K562 (cell line): ENCODE results near the gene DOP1B. TPM values are rescaled to one million over a fixed set of nuclear protein-coding genes. Genes with fewer than 3 reads are reported as not detected.

ENCODE experiments used
- ATAC-seq: fragments of 200-7000 bp; cut with Tn5 transposase; 3 replicates; pipeline ENCODE4 v1.9.1; 2020; ENCODE audit warnings: moderate library complexity
- BruUV-seq: library from RNA; stranded (reverse); fragments of 400-500 nt; replicated peaks from 2 replicates; lab custom pipeline; 2021; lab: Mats Ljungman, UMichigan
- CTCF ChIA-PET: fragments of 300-600 bp; formaldehyde crosslinking; extraction: SDS; loops from one replicate; lab custom pipeline; 2021; ENCODE audit warnings: low intra/inter-chr PET ratio; lab: Yijun Ruan, JAX
- POLR2A ChIA-PET: fragments of 300-600, 350-650 bp; sonication (Branson Sonifier 250); formaldehyde crosslinking; extraction: SDS; loops from one replicate; lab custom pipeline; 2021; ENCODE audit warnings: antibody characterized with exemption, inconsistent platforms; lab: Yijun Ruan, JAX
- DNase-seq, 4 experiments: peaks; one replicate each; pipeline versions ENCODE4 v3.0.0 to v3.0.0-alpha.2; 2011 to 2018; ENCODE audit warnings: low spot score in 3 of 4, mixed read lengths in 3 of 4; ENCODE audit errors: extremely low read depth in 1 of 4
- FAIRE-seq: peaks from 2 replicates; lab custom pipeline; 2011; peaks lifted over from hg19 to GRCh38; lab: Jason Lieb, UNC
- H2AFZ ChIP-seq: 2 replicates; pipeline ENCODE4 v1.6.0; 2011; ENCODE audit warnings: low read depth, low read length, control low read depth, inconsistent platforms
- H3K27ac ChIP-seq: fragments of 200-600 bp; 3 replicates; pipeline ENCODE4 v1.8.0; 2011; ENCODE audit warnings: low read depth, mild to moderate bottlenecking, control low read depth, inconsistent platforms, low read length, moderate library complexity, mixed read lengths; ENCODE audit errors: extremely low read depth
- H3K27me3 ChIP-seq, 2 experiments: fragments of 300-600 bp in 1 of 2; 2 replicates in 1 of 2; 3 replicates in 1 of 2; pipeline versions ENCODE4 v1.6.0 to v1.8.0; 2011; ENCODE audit warnings: inconsistent platforms in 2 of 2, low read length in 2 of 2, mild to moderate bottlenecking in 1 of 2, mixed read lengths in 1 of 2, moderate library complexity in 1 of 2; ENCODE audit not compliant: control insufficient read depth in 2 of 2, insufficient read depth in 2 of 2
- H3K36me3 ChIP-seq: fragments of 300-600 bp; 3 replicates; pipeline ENCODE4 v1.8.0; 2011; ENCODE audit warnings: mild to moderate bottlenecking, low read length, inconsistent platforms; ENCODE audit not compliant: control insufficient read depth, insufficient read depth
- H3K4me1 ChIP-seq, 2 experiments: fragments of 200-600 bp in 1 of 2; replicated peaks in 1 of 2; 2 replicates in 1 of 2; 3 replicates in 1 of 2; pipeline versions ENCODE4 v1.5.1 to v1.8.0; 2011; ENCODE audit warnings: inconsistent platforms in 2 of 2, low read length in 2 of 2, mild to moderate bottlenecking in 1 of 2, mixed read lengths in 1 of 2, moderate library complexity in 1 of 2; ENCODE audit not compliant: control insufficient read depth in 2 of 2, insufficient read depth in 2 of 2
- H3K4me2 ChIP-seq: 2 replicates; pipeline ENCODE4 v1.6.1; 2011; ENCODE audit warnings: low read length, control low read depth, inconsistent platforms, mixed read lengths; ENCODE audit not compliant: insufficient read depth
- H3K4me3 ChIP-seq: fragments of 200-600 bp; sonication (generic), shearing (Covaris generic); 2 replicates; pipeline ENCODE4 v1.5.1; 2016; ENCODE audit warnings: control low read depth, inconsistent platforms
- H3K79me2 ChIP-seq: fragments of 200-600 bp; 3 replicates; pipeline ENCODE4 v1.8.0; 2011; ENCODE audit warnings: low read length, inconsistent platforms; ENCODE audit not compliant: control insufficient read depth, insufficient read depth
- H3K9ac ChIP-seq, 2 experiments: 2 replicates each; pipeline versions ENCODE4 v1.6.0 to v1.6.1; 2011; ENCODE audit warnings: low read depth in 2 of 2, low read length in 2 of 2, control low read depth in 1 of 2, inconsistent platforms in 1 of 2, mild to moderate bottlenecking in 1 of 2, mixed read lengths in 1 of 2; ENCODE audit not compliant: insufficient read depth in 1 of 2
- H3K9me1 ChIP-seq: one replicate; pipeline ENCODE4 v1.6.0; 2011; ENCODE audit warnings: inconsistent platforms, mild to moderate bottlenecking, low read length, moderate library complexity; ENCODE audit not compliant: control insufficient read depth, insufficient read depth
- H3K9me3 ChIP-seq: replicated peaks from 2 replicates; pipeline ENCODE4 v1.5.1; 2011; ENCODE audit warnings: low read depth, low read length, inconsistent platforms; ENCODE audit not compliant: control insufficient read depth, insufficient read depth
- H4K20me1 ChIP-seq: replicated peaks from 2 replicates; pipeline ENCODE4 v1.6.1; 2011; ENCODE audit warnings: low read length, inconsistent platforms, mixed read lengths; ENCODE audit not compliant: control insufficient read depth, insufficient read depth
- ATF7 ChIP-seq: fragments of 450-650 bp; IDR thresholded peaks from 2 replicates; pipeline ENCODE4 v1.7.1; 2014; ENCODE audit warnings: mild to moderate bottlenecking, moderate library complexity
- CEBPB ChIP-seq: fragments of 450-650 bp; IDR thresholded peaks from 2 replicates; pipeline ENCODE4 v1.6.1; 2016; ENCODE audit warnings: missing genetic modification characterization, missing compliant biosample characterization
- HES1 ChIP-seq: fragments of 450-650 bp; IDR thresholded peaks from 2 replicates; pipeline ENCODE4 v1.6.1; 2016; ENCODE audit warnings: low read depth, mild to moderate bottlenecking, moderate library complexity
- PRDM10 ChIP-seq: fragments of 450-650 bp; IDR thresholded peaks from 2 replicates; pipeline ENCODE4 v1.6.1; 2018; ENCODE audit not compliant: partially characterized antibody
- SNIP1 ChIP-seq: fragments of 450-650 bp; IDR thresholded peaks from 2 replicates; pipeline ENCODE4 v1.7.1; 2017; ENCODE audit warnings: low read depth, mild to moderate bottlenecking
- WGBS: fragments of 100-300 bp; shearing (Covaris generic); methylation state at CpG from one replicate; pipeline ENCODE4 v1.1.6; 2016; ENCODE audit warnings: low coverage, mixed read lengths; ENCODE audit not compliant: insufficient coverage; ENCODE audit errors: missing lambda C conversion rate; 5-methylcytosine and 5-hydroxymethylcytosine counted together
- in situ Hi-C: fragments of 300-500 bp; cut with MboI; formaldehyde crosslinking; loops from 4 replicates; pipeline ENCODE4 v1.15.0; 2018; ENCODE audit warnings: inconsistent platforms, mixed read lengths
- intact Hi-C: fragments of 100-400 bp; cut with micrococcal nuclease; formaldehyde crosslinking; loops from 2 replicates; pipeline ENCODE4 v1.14.2; 2022
- polyA plus RNA-seq, 8 experiments: library from polyadenylated mRNA; depleted of rRNA in 4 of 8; stranded (reverse) in 5 of 8; unstranded in 3 of 8; fragments of >200 nt; fragmentation: Nextera tagmentation in 2 of 8; fragmentation: Illumina TruSeq in 1 of 8; extraction: Ambion mirVana in 2 of 8; extraction: Trizol in 1 of 8; gene quantifications; 2 replicates each; pipeline versions ENCODE4 v1.2.1 to v1.2.3, GENCODE V29; 2011 to 2014; ENCODE audit warnings: inconsistent platforms in 1 of 8, missing spikeins in 1 of 8
- total RNA-seq, 7 experiments: library from RNA; depleted of rRNA in 6 of 7; stranded (reverse); fragments of >200 nt in 6 of 7; fragmentation: Illumina TruSeq in 2 of 7; extraction: Trizol in 2 of 7; gene quantifications; 2 replicates each; pipeline versions ENCODE4 v1.2.1 to v1.2.3, GENCODE V29; 2011 to 2021; ENCODE audit warnings: low replicate concordance in 1 of 7

DOP1B gene
- total and polyA plus RNA-seq, 9 of the 15 experiments (the other 6 are each of a cell fraction or from before 2014, with no cell fraction given), result 0.04 to 2.2 (median 0.68) TPM

GRCh38 chr21:36205962-36206361, 49.3 kb downstream of the DOP1B start:
- in situ Hi-C loops, result no loop called here
- ATAC-seq (no peak), DNase-seq (no peak), FAIRE-seq (no peak)
- BruUV-seq, result no TSS peak
- ChIA-PET CTCF (no interaction called here), POLR2A (interaction anchor here (0.6 to 1.5 kb wide), 2 partner anchors 13 to 59 kb away, joined by 3 to 8 read pairs; no protein-coding TSS in a partner anchor)
- H3K4me1 ChIP-seq, result no peaks in the 10 kb centered on the region
- TF ChIP-seq HES1 (no peak), CEBPB (tag) (no peak), ATF7 (peak; percentile 14; the same call in 1 of the 2 replicates), PRDM10 (no peak), SNIP1 (no peak)
- no peak overlapping the region for H3K4me2 ChIP-seq
- H3K9ac ChIP-seq, result no peak overlapping the region
- 3% methylated on average over 5 of the region's 5 CpGs for WGBS
- H3K27ac ChIP-seq, result no peak overlapping the region
- peaks cover 16% of the 10 kb centered on the region; the same call in 1 of the 2 replicates for H4K20me1 ChIP-seq
- intact Hi-C loops, result no loop called here
- H3K9me1 ChIP-seq, result no peaks in the 10 kb centered on the region
- H3K36me3 ChIP-seq, result no peaks in the 10 kb centered on the region
- no peak overlapping the region for H3K4me3 ChIP-seq
- H3K79me2 ChIP-seq, result no peaks in the 10 kb centered on the region
- no peak overlapping the region for H2AFZ ChIP-seq
- peaks cover 37 to 78% of the 10 kb centered on the region in 2 experiments for H3K27me3 ChIP-seq
- no peaks in the 10 kb centered on the region; the same call in 1 of the 2 replicates for H3K9me3 ChIP-seq

Other genes starting within 250 kb of the DOP1B start
- 16.0 and 16.1 TPM in 2 replicates for gene SETD4, start 96.3 kb upstream of the DOP1B start, total RNA-seq (2014; rRNA removed)
- 25.7 and 27.1 TPM in 2 replicates for gene SETD4, start 96.3 kb upstream of the DOP1B start, total RNA-seq (2014; rRNA removed; fragmentation: Illumina TruSeq; extraction: Trizol)
- 23.6 and 23.9 TPM in 2 replicates for gene SETD4, start 96.3 kb upstream of the DOP1B start, total RNA-seq (2015; rRNA removed; fragmentation: Illumina TruSeq; extraction: Trizol)
- 23.5 and 27.0 TPM in 2 replicates for gene SETD4, start 96.3 kb upstream of the DOP1B start, total RNA-seq (2021)
- 20.1 and 24.5 TPM in 2 replicates for gene SETD4, start 96.3 kb upstream of the DOP1B start, polyA plus RNA-seq (2011; rRNA removed)
- 26.2 and 27.4 TPM in 2 replicates for gene SETD4, start 96.3 kb upstream of the DOP1B start, polyA plus RNA-seq (2014; fragmentation: Illumina TruSeq; extraction: Trizol)
- gene SETD4, start 96.3 kb upstream of the DOP1B start, polyA plus RNA-seq (2014; fragmentation: Nextera tagmentation; extraction: Ambion mirVana), result 10 to 100 TPM; 49.2 to 51.3 TPM
- 31.7 and 32.5 TPM in 2 replicates for gene SETD4, start 96.3 kb upstream of the DOP1B start, polyA plus RNA-seq (2014; rRNA removed)
- gene CBR1, start 86.8 kb upstream of the DOP1B start, total RNA-seq (2014; rRNA removed), result 33.8 and 37.3 TPM in 2 replicates
- 9.5 and 12.6 TPM in 2 replicates for gene CBR1, start 86.8 kb upstream of the DOP1B start, total RNA-seq (2014; rRNA removed; fragmentation: Illumina TruSeq; extraction: Trizol)
- 15.4 and 15.6 TPM in 2 replicates for gene CBR1, start 86.8 kb upstream of the DOP1B start, total RNA-seq (2015; rRNA removed; fragmentation: Illumina TruSeq; extraction: Trizol)
- 15.1 and 17.6 TPM in 2 replicates for gene CBR1, start 86.8 kb upstream of the DOP1B start, total RNA-seq (2021)
- 14.8 and 21.8 TPM in 2 replicates for gene CBR1, start 86.8 kb upstream of the DOP1B start, polyA plus RNA-seq (2011; rRNA removed)
- gene CBR1, start 86.8 kb upstream of the DOP1B start, polyA plus RNA-seq (2014; fragmentation: Illumina TruSeq; extraction: Trizol), result 9.3 and 10.0 TPM in 2 replicates
- 1 to 10 TPM; 2.5 to 5.5 TPM for gene CBR1, start 86.8 kb upstream of the DOP1B start, polyA plus RNA-seq (2014; fragmentation: Nextera tagmentation; extraction: Ambion mirVana)
- gene CBR1, start 86.8 kb upstream of the DOP1B start, polyA plus RNA-seq (2014; rRNA removed), result 21.5 and 29.6 TPM in 2 replicates
- not detected in 2 replicates for gene CBR3, start 21.7 kb upstream of the DOP1B start, total RNA-seq (2014; rRNA removed)
- not detected in 2 replicates for gene CBR3, start 21.7 kb upstream of the DOP1B start, total RNA-seq (2014; rRNA removed; fragmentation: Illumina TruSeq; extraction: Trizol)
- gene CBR3, start 21.7 kb upstream of the DOP1B start, total RNA-seq (2015; rRNA removed; fragmentation: Illumina TruSeq; extraction: Trizol), result not detected in 2 replicates
- gene CBR3, start 21.7 kb upstream of the DOP1B start, total RNA-seq (2021), result 0.16 TPM in 1 of 2 replicates, not detected in the other
- not detected in 2 replicates for gene CBR3, start 21.7 kb upstream of the DOP1B start, polyA plus RNA-seq (2011; rRNA removed)
- gene CBR3, start 21.7 kb upstream of the DOP1B start, polyA plus RNA-seq (2014; fragmentation: Illumina TruSeq; extraction: Trizol), result not detected in 2 replicates
- gene CBR3, start 21.7 kb upstream of the DOP1B start, polyA plus RNA-seq (2014; fragmentation: Nextera tagmentation; extraction: Ambion mirVana), result not detected
- gene CBR3, start 21.7 kb upstream of the DOP1B start, polyA plus RNA-seq (2014; rRNA removed), result not detected in 2 replicates
- 34.5 and 48.6 TPM in 2 replicates for gene MORC3, start 163.4 kb downstream of the DOP1B start, total RNA-seq (2014; rRNA removed)
- 53.7 and 61.1 TPM in 2 replicates for gene MORC3, start 163.4 kb downstream of the DOP1B start, total RNA-seq (2014; rRNA removed; fragmentation: Illumina TruSeq; extraction: Trizol)
- 46.0 and 52.1 TPM in 2 replicates for gene MORC3, start 163.4 kb downstream of the DOP1B start, total RNA-seq (2015; rRNA removed; fragmentation: Illumina TruSeq; extraction: Trizol)
- 29.5 and 36.1 TPM in 2 replicates for gene MORC3, start 163.4 kb downstream of the DOP1B start, total RNA-seq (2021)
- 34.6 and 43.4 TPM in 2 replicates for gene MORC3, start 163.4 kb downstream of the DOP1B start, polyA plus RNA-seq (2011; rRNA removed)
- 30.0 and 36.0 TPM in 2 replicates for gene MORC3, start 163.4 kb downstream of the DOP1B start, polyA plus RNA-seq (2014; fragmentation: Illumina TruSeq; extraction: Trizol)
- gene MORC3, start 163.4 kb downstream of the DOP1B start, polyA plus RNA-seq (2014; fragmentation: Nextera tagmentation; extraction: Ambion mirVana), result 10 to 100 TPM; 12.7 to 20.5 TPM
- gene MORC3, start 163.4 kb downstream of the DOP1B start, polyA plus RNA-seq (2014; rRNA removed), result 26.1 and 30.6 TPM in 2 replicates
- gene CHAF1B, start 228.6 kb downstream of the DOP1B start, total RNA-seq (2014; rRNA removed), result 17.8 and 23.0 TPM in 2 replicates
- 24.0 and 28.3 TPM in 2 replicates for gene CHAF1B, start 228.6 kb downstream of the DOP1B start, total RNA-seq (2014; rRNA removed; fragmentation: Illumina TruSeq; extraction: Trizol)
- 22.7 and 23.4 TPM in 2 replicates for gene CHAF1B, start 228.6 kb downstream of the DOP1B start, total RNA-seq (2015; rRNA removed; fragmentation: Illumina TruSeq; extraction: Trizol)
- gene CHAF1B, start 228.6 kb downstream of the DOP1B start, total RNA-seq (2021), result 32.3 and 36.8 TPM in 2 replicates
- gene CHAF1B, start 228.6 kb downstream of the DOP1B start, polyA plus RNA-seq (2011; rRNA removed), result 21.0 and 24.4 TPM in 2 replicates
- gene CHAF1B, start 228.6 kb downstream of the DOP1B start, polyA plus RNA-seq (2014; fragmentation: Illumina TruSeq; extraction: Trizol), result 29.7 and 34.2 TPM in 2 replicates
- gene CHAF1B, start 228.6 kb downstream of the DOP1B start, polyA plus RNA-seq (2014; fragmentation: Nextera tagmentation; extraction: Ambion mirVana), result 10 to 100 TPM in 1 of 2 experiments, 1 to 10 TPM in 1; 7.5 to 12.2 TPM
- 19.4 and 23.4 TPM in 2 replicates for gene CHAF1B, start 228.6 kb downstream of the DOP1B start, polyA plus RNA-seq (2014; rRNA removed)